K562 (cell line): ENCODE results near the gene DOP1B. TPM values are rescaled to one million over a fixed set of nuclear protein-coding genes. Genes with fewer than 3 reads are reported as not detected.

Experiments
- ATAC-seq: fragments of 200-7000 bp; cut with Tn5 transposase; 3 replicates; pipeline ENCODE4 v1.9.1; 2020; ENCODE audit warnings: moderate library complexity
- BruUV-seq: library from RNA; stranded (reverse); fragments of 400-500 nt; replicated peaks from 2 replicates; lab custom pipeline; 2021; lab: Mats Ljungman, UMichigan
- CTCF ChIA-PET: fragments of 300-600 bp; formaldehyde crosslinking; extraction: SDS; loops from one replicate; lab custom pipeline; 2021; ENCODE audit warnings: low intra/inter-chr PET ratio; lab: Yijun Ruan, JAX
- POLR2A ChIA-PET: fragments of 300-600, 350-650 bp; sonication (Branson Sonifier 250); formaldehyde crosslinking; extraction: SDS; loops from one replicate; lab custom pipeline; 2021; ENCODE audit warnings: antibody characterized with exemption, inconsistent platforms; lab: Yijun Ruan, JAX
- DNase-seq, 4 experiments: peaks; one replicate each; pipeline versions ENCODE4 v3.0.0 to v3.0.0-alpha.2; 2011 to 2018; ENCODE audit warnings: low spot score in 3 of 4, mixed read lengths in 3 of 4; ENCODE audit errors: extremely low read depth in 1 of 4
- FAIRE-seq: peaks from 2 replicates; lab custom pipeline; 2011; peaks lifted over from hg19 to GRCh38; lab: Jason Lieb, UNC
- H2AFZ ChIP-seq: 2 replicates; pipeline ENCODE4 v1.6.0; 2011; ENCODE audit warnings: low read depth, low read length, control low read depth, inconsistent platforms
- H3K27ac ChIP-seq: fragments of 200-600 bp; 3 replicates; pipeline ENCODE4 v1.8.0; 2011; ENCODE audit warnings: low read depth, mild to moderate bottlenecking, control low read depth, inconsistent platforms, low read length, moderate library complexity, mixed read lengths; ENCODE audit errors: extremely low read depth
- H3K27me3 ChIP-seq, 2 experiments: fragments of 300-600 bp in 1 of 2; 2 replicates in 1 of 2; 3 replicates in 1 of 2; pipeline versions ENCODE4 v1.6.0 to v1.8.0; 2011; ENCODE audit warnings: inconsistent platforms in 2 of 2, low read length in 2 of 2, mild to moderate bottlenecking in 1 of 2, mixed read lengths in 1 of 2, moderate library complexity in 1 of 2; ENCODE audit not compliant: control insufficient read depth in 2 of 2, insufficient read depth in 2 of 2
- H3K36me3 ChIP-seq: fragments of 300-600 bp; 3 replicates; pipeline ENCODE4 v1.8.0; 2011; ENCODE audit warnings: mild to moderate bottlenecking, low read length, inconsistent platforms; ENCODE audit not compliant: control insufficient read depth, insufficient read depth
- H3K4me1 ChIP-seq, 2 experiments: fragments of 200-600 bp in 1 of 2; replicated peaks in 1 of 2; 2 replicates in 1 of 2; 3 replicates in 1 of 2; pipeline versions ENCODE4 v1.5.1 to v1.8.0; 2011; ENCODE audit warnings: inconsistent platforms in 2 of 2, low read length in 2 of 2, mild to moderate bottlenecking in 1 of 2, mixed read lengths in 1 of 2, moderate library complexity in 1 of 2; ENCODE audit not compliant: control insufficient read depth in 2 of 2, insufficient read depth in 2 of 2
- H3K4me2 ChIP-seq: 2 replicates; pipeline ENCODE4 v1.6.1; 2011; ENCODE audit warnings: low read length, control low read depth, inconsistent platforms, mixed read lengths; ENCODE audit not compliant: insufficient read depth
- H3K4me3 ChIP-seq: fragments of 200-600 bp; sonication (generic), shearing (Covaris generic); 2 replicates; pipeline ENCODE4 v1.5.1; 2016; ENCODE audit warnings: control low read depth, inconsistent platforms
- H3K79me2 ChIP-seq: fragments of 200-600 bp; 3 replicates; pipeline ENCODE4 v1.8.0; 2011; ENCODE audit warnings: low read length, inconsistent platforms; ENCODE audit not compliant: control insufficient read depth, insufficient read depth
- H3K9ac ChIP-seq, 2 experiments: 2 replicates each; pipeline versions ENCODE4 v1.6.0 to v1.6.1; 2011; ENCODE audit warnings: low read depth in 2 of 2, low read length in 2 of 2, control low read depth in 1 of 2, inconsistent platforms in 1 of 2, mild to moderate bottlenecking in 1 of 2, mixed read lengths in 1 of 2; ENCODE audit not compliant: insufficient read depth in 1 of 2
- H3K9me1 ChIP-seq: one replicate; pipeline ENCODE4 v1.6.0; 2011; ENCODE audit warnings: inconsistent platforms, mild to moderate bottlenecking, low read length, moderate library complexity; ENCODE audit not compliant: control insufficient read depth, insufficient read depth
- H3K9me3 ChIP-seq: replicated peaks from 2 replicates; pipeline ENCODE4 v1.5.1; 2011; ENCODE audit warnings: low read depth, low read length, inconsistent platforms; ENCODE audit not compliant: control insufficient read depth, insufficient read depth
- H4K20me1 ChIP-seq: replicated peaks from 2 replicates; pipeline ENCODE4 v1.6.1; 2011; ENCODE audit warnings: low read length, inconsistent platforms, mixed read lengths; ENCODE audit not compliant: control insufficient read depth, insufficient read depth
- AFF1 ChIP-seq, 2 experiments: fragments of 450-650 bp; IDR thresholded peaks; 2 replicates each; pipeline ENCODE4 v1.6.1; 2018; ENCODE audit warnings: mild to moderate bottlenecking in 2 of 2, low read depth in 1 of 2; ENCODE audit not compliant: partially characterized antibody in 2 of 2
- MITF ChIP-seq: IDR thresholded peaks from 2 replicates; pipeline ENCODE4 v1.6.1; 2014; ENCODE audit warnings: antibody characterized with exemption
- MYBL2 ChIP-seq, 2 experiments: fragments of 450-650 bp in 1 of 2; sonication (generic) in 1 of 2; formaldehyde crosslinking in 1 of 2; IDR thresholded peaks; 2 replicates each; pipeline versions ENCODE4 v1.6.1 to v1.8.1; 2017 to 2022; ENCODE audit warnings: borderline replicate concordance in 1 of 2, inconsistent platforms in 1 of 2, low read depth in 1 of 2, mild to moderate bottlenecking in 1 of 2, missing genetic modification reagents in 1 of 2, moderate library complexity in 1 of 2
- PKNOX1 ChIP-seq: fragments of 450-650 bp; IDR thresholded peaks from 2 replicates; pipeline ENCODE4 v1.6.1; 2016
- ZNF398 ChIP-seq: fragments of 250-450 bp; sonication (Bioruptor Pico); IDR thresholded peaks from 2 replicates; pipeline ENCODE4 v1.8.0; 2021; ENCODE audit warnings: moderate library complexity, mild to moderate bottlenecking, inconsistent platforms
- WGBS: fragments of 100-300 bp; shearing (Covaris generic); methylation state at CpG from one replicate; pipeline ENCODE4 v1.1.6; 2016; ENCODE audit warnings: low coverage, mixed read lengths; ENCODE audit not compliant: insufficient coverage; ENCODE audit errors: missing lambda C conversion rate; 5-methylcytosine and 5-hydroxymethylcytosine counted together
- in situ Hi-C: fragments of 300-500 bp; cut with MboI; formaldehyde crosslinking; loops from 4 replicates; pipeline ENCODE4 v1.15.0; 2018; ENCODE audit warnings: inconsistent platforms, mixed read lengths
- intact Hi-C: fragments of 100-400 bp; cut with micrococcal nuclease; formaldehyde crosslinking; loops from 2 replicates; pipeline ENCODE4 v1.14.2; 2022
- polyA plus RNA-seq, 8 experiments: library from polyadenylated mRNA; depleted of rRNA in 4 of 8; stranded (reverse) in 5 of 8; unstranded in 3 of 8; fragments of >200 nt; fragmentation: Nextera tagmentation in 2 of 8; fragmentation: Illumina TruSeq in 1 of 8; extraction: Ambion mirVana in 2 of 8; extraction: Trizol in 1 of 8; gene quantifications; 2 replicates each; pipeline versions ENCODE4 v1.2.1 to v1.2.3, GENCODE V29; 2011 to 2014; ENCODE audit warnings: inconsistent platforms in 1 of 8, missing spikeins in 1 of 8
- total RNA-seq, 7 experiments: library from RNA; depleted of rRNA in 6 of 7; stranded (reverse); fragments of >200 nt in 6 of 7; fragmentation: Illumina TruSeq in 2 of 7; extraction: Trizol in 2 of 7; gene quantifications; 2 replicates each; pipeline versions ENCODE4 v1.2.1 to v1.2.3, GENCODE V29; 2011 to 2021; ENCODE audit warnings: low replicate concordance in 1 of 7

DOP1B gene
- total and polyA plus RNA-seq, 9 of the 15 experiments (the other 6 are each of a cell fraction or from before 2014, with no cell fraction given) = 0.04 to 2.2 (median 0.68) TPM

- no peak for TF ChIP-seq AFF1 (IDR thresholded peaks at IDR 0.05; ENCODE audit: low read depth in 1 of 2, partially characterized antibody in 2 of 2)
Measured at GRCh38 chr21:36156815-36157670, at the start of gene DOP1B (continued).

- no peak overlapping the region for H3K4me2 ChIP-seq
- peaks cover 2% of the 10 kb centered on the region; the same call in 1 of the 2 replicates for H3K9me3 ChIP-seq
- no peaks in the 10 kb centered on the region for H4K20me1 ChIP-seq
- DNase-seq (no peak), ATAC-seq (no peak), FAIRE-seq (no peak)
- H3K4me1 ChIP-seq = peaks cover 0 to 6% of the 10 kb centered on the region in 2 experiments; a peak in 1 of 5 replicates
- no peaks in the 10 kb centered on the region for H3K36me3 ChIP-seq
- H3K79me2 ChIP-seq = no peaks in the 10 kb centered on the region
- intact Hi-C loops (loop anchor here (5.0 to 10.0 kb wide), 2 partner anchors 48 to 165 kb away; partner anchors contain the start of gene SETD4), in situ Hi-C loops (loop anchor here (5.0 kb wide), 1 partner anchor 83 kb away; no protein-coding TSS in a partner anchor)
- ChIA-PET CTCF (no interaction called here), POLR2A (no interaction called here)
- WGBS = 31% methylated on average over 10 of the region's 10 CpGs
- no peak overlapping the region for H3K9ac ChIP-seq
- H3K9me1 ChIP-seq = no peaks in the 10 kb centered on the region
- no peak overlapping the region for H2AFZ ChIP-seq
- H3K27ac ChIP-seq = no peak overlapping the region
- BruUV-seq = no TSS peak
- H3K4me3 ChIP-seq = no peak overlapping the region
- H3K27me3 ChIP-seq = peaks cover 3 to 4% of the 10 kb centered on the region in 2 experiments; a peak in 2 of 5 replicates
- TF ChIP-seq MITF (no peak), ZNF398 (no peak), PKNOX1 (peak; percentile 86), MYBL2 (IDR thresholded peaks at IDR 0.05; ENCODE audit: low read depth) (peak; percentile 38; the same call in 1 of the 2 replicates), MYBL2 (CRISPR knock-in tag; IDR thresholded peaks at IDR 0.05; ENCODE audit: borderline replicate concordance) (no peak)
Measured at GRCh38 chr21:36109868-36110267, 46.8 kb upstream of the DOP1B start.
